Osteoblast (primary cell): ENCODE data around the gene PNKD. TPM values are rescaled to one million over a fixed set of nuclear protein-coding genes. Genes with fewer than 3 reads are reported as not detected.
"Not testable (repeated sequence)": the region's sequence is repeated elsewhere in the genome, so short reads cannot be mapped to it uniquely, and the experiment has no call there.

ENCODE experiments used
- DNase-seq: peaks from one replicate; pipeline ENCODE4 v3.0.0; 2011; ENCODE audit warnings: low spot score, mixed read lengths; ENCODE audit not compliant: insufficient read length; ENCODE audit errors: missing footprints
- H2AFZ ChIP-seq: 2 replicates; pipeline ENCODE4 v1.6.0; 2011; ENCODE audit warnings: mild to moderate bottlenecking, low read length
- H3K27ac ChIP-seq: 2 replicates; pipeline ENCODE4 v1.5.1; 2011; ENCODE audit warnings: mild to moderate bottlenecking, low read depth, low read length, moderate library complexity
- H3K27me3 ChIP-seq: 2 replicates; pipeline ENCODE4 v1.6.0; 2012; ENCODE audit warnings: mild to moderate bottlenecking, control low read depth, inconsistent platforms, low read length, moderate library complexity; ENCODE audit not compliant: insufficient read depth
- H3K36me3 ChIP-seq: 2 replicates; pipeline ENCODE4 v1.5.1; 2011; ENCODE audit warnings: mild to moderate bottlenecking, low read length, control low read depth, moderate library complexity; ENCODE audit not compliant: insufficient read depth
- H3K4me1 ChIP-seq: 2 replicates; pipeline ENCODE4 v1.5.1; 2011; ENCODE audit warnings: mild to moderate bottlenecking, low read length, control low read depth, moderate library complexity; ENCODE audit not compliant: insufficient read depth
- H3K4me2 ChIP-seq: 2 replicates; pipeline ENCODE4 v1.6.0; 2011; ENCODE audit warnings: mild to moderate bottlenecking, low read length; ENCODE audit not compliant: insufficient read depth
- H3K4me3 ChIP-seq: fragments of 200-600 bp; sonication (generic); 3 replicates; pipeline ENCODE4 v1.5.1; 2012; ENCODE audit warnings: mild to moderate bottlenecking, low read length, inconsistent platforms; ENCODE audit not compliant: insufficient read depth
- H3K79me2 ChIP-seq: 2 replicates; pipeline ENCODE4 v1.6.0; 2012; ENCODE audit warnings: mild to moderate bottlenecking, low read length, control low read depth, inconsistent platforms; ENCODE audit not compliant: insufficient read depth
- H3K9me3 ChIP-seq: 2 replicates; pipeline ENCODE4 v1.5.1; 2011; ENCODE audit warnings: low read depth, low read length, control low read depth
- H4K20me1 ChIP-seq: 2 replicates; pipeline ENCODE4 v1.6.0; 2012; ENCODE audit warnings: mild to moderate bottlenecking, low read length, control low read depth; ENCODE audit not compliant: insufficient read depth
- total RNA-seq: library from RNA; depleted of rRNA; stranded (reverse); fragments of >200 nt; gene quantifications from 2 replicates; pipeline ENCODE4 v1.2.3, GENCODE V29; 2012
- TF ChIP-seq, protein P1 (sequence below): IDR thresholded peaks from 2 replicates; pipeline ENCODE4 v1.5.1; 2011; ENCODE audit warnings: mild to moderate bottlenecking, low read depth, low read length, moderate library complexity; ENCODE audit errors: extremely low read depth

Gene PNKD
- total RNA-seq, 1 donor, result 23.2 TPM

DNA sequence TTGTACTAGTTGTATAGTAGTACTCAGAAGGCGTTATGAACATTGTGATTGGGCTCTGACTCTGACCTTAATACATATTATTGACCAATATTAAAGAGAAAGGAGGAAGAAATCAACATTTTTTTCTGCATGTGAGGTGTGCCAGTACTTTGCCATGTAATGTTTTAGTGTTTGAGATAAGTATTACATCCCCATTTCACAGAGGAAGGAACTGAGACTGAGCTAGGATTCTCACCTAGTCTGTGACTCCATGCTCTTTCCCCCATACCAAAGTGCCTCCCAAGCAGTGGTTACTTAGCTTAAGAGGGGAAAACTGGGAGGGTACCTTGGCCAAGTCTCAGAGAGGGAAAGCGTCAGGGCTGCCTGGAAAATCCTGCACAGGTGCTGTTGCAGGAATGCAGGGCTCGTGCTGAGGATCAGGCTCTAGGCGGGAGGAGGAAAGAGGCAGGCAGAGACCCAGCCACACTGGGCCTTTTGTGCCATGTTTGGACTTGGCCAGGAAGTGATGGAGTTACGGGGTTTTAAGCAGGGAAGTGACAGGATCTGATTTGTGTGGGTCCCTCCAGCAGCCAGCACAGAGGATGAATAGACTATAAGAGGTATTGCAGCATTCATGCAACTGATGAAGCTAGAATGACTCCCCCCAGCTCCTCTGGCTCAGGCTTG lies 1.7 kb downstream of the PNKD start:
- Histone ChIP-seq H3K4me2 (peak overlapping the region; percentile 99), H3K9me3 (no peaks in the 10 kb centered on the region), H3K4me1 (peaks cover 30% of the 10 kb centered on the region), H2AFZ (no peak overlapping the region), H3K79me2 (peaks cover 65% of the 10 kb centered on the region), H3K4me3 (peak overlapping the region; percentile 97), H3K27me3 (no peaks in the 10 kb centered on the region), H3K36me3 (peaks cover 47% of the 10 kb centered on the region), H4K20me1 (peaks cover 22% of the 10 kb centered on the region), H3K27ac (peak overlapping the region; percentile 69)
- TF ChIP-seq, protein P1, sequence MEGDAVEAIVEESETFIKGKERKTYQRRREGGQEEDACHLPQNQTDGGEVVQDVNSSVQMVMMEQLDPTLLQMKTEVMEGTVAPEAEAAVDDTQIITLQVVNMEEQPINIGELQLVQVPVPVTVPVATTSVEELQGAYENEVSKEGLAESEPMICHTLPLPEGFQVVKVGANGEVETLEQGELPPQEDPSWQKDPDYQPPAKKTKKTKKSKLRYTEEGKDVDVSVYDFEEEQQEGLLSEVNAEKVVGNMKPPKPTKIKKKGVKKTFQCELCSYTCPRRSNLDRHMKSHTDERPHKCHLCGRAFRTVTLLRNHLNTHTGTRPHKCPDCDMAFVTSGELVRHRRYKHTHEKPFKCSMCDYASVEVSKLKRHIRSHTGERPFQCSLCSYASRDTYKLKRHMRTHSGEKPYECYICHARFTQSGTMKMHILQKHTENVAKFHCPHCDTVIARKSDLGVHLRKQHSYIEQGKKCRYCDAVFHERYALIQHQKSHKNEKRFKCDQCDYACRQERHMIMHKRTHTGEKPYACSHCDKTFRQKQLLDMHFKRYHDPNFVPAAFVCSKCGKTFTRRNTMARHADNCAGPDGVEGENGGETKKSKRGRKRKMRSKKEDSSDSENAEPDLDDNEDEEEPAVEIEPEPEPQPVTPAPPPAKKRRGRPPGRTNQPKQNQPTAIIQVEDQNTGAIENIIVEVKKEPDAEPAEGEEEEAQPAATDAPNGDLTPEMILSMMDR, result no peak
- peak; percentile 87 for DNase-seq

DNA sequence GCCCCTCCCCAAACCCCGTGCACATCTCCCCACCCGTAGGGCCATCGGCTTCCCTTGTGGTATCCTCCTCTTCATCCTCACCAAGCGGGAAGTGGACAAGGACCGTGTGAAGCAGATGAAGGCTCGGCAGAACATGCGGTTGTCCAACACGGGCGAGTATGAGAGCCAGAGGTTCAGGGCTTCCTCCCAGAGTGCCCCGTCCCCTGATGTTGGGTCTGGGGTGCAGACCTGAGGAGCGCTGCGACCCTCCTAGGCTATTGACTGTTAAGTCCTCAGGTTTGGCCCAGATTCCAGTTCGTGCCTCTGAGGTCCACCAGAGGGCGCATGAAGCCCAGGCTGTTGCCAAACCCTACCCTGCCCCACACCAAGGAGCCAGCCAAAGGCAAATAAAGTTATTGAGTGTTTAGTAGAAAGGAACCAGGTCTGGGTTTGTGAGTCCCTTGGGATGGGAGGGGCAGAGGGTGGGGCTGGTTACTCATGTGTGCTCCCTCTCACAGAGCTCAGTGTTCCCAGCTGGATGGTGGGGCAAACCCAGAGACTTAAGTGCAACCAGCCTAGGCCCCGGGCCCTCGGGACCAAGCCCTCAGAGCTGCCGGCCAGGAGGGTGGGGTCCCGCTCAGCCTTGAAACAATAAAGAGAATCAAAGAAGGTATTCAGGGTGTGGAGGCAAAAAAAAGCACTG lies 2.4 kb downstream of the PNKD start:
- peaks cover 47% of the 10 kb centered on the region for H3K36me3 ChIP-seq
- TF ChIP-seq, protein P1, result peak; percentile 91
- no peaks in the 10 kb centered on the region for H3K27me3 ChIP-seq
- no peak overlapping the region for H2AFZ ChIP-seq
- H3K4me1 ChIP-seq, result peaks cover 30% of the 10 kb centered on the region
- H3K4me3 ChIP-seq, result no peak overlapping the region
- H3K79me2 ChIP-seq, result peaks cover 66% of the 10 kb centered on the region
- peak; percentile 96 for DNase-seq
- peaks cover 24% of the 10 kb centered on the region for H4K20me1 ChIP-seq
- peak overlapping the region; percentile 33 for H3K27ac ChIP-seq
- H3K4me2 ChIP-seq, result no peak overlapping the region
- no peaks in the 10 kb centered on the region for H3K9me3 ChIP-seq

DNA sequence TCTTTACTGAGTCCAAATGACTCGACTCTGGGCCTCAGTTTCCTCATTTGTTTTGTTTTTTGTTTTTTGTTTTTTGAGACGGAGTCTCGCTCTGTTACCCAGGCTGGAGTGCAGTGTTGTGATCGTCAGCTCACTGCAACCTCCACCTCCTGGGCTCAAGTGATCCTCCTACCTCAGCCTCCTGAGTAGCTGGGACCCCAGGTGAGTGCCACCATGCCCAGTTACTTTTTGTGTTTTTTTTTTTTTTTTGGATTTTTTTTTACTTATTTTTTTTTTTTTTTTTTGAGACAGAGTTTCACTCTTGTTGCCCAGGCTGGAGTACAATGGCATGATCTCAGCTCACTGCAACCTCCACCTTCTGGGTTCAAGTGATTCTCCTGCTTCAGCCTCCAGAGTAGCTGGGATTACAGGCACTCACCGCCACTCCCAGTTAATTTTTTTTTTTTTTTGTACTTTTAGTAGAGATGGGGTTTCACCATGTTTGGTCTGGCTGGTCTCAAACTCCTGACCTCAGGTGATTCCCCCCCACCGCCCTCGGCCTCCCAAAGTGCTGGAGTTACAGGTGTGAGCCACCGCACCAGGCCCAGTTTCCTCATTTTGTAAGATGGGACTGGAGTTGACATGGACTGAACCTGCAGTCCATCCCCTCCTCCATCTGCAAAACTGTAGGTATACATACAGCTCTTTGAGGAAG lies 3.0 kb downstream of the PNKD start:
- H4K20me1 ChIP-seq, result peaks cover 24% of the 10 kb centered on the region
- DNase-seq, H3K27me3 ChIP-seq, H3K4me3 ChIP-seq, H3K4me2 ChIP-seq, H2AFZ ChIP-seq, H3K9me3 ChIP-seq: not testable (repeated sequence)
- H3K79me2 ChIP-seq, result peaks cover 72% of the 10 kb centered on the region
- peaks cover 30% of the 10 kb centered on the region for H3K4me1 ChIP-seq
- H3K27ac ChIP-seq, result peak overlapping the region; percentile 20
- peaks cover 53% of the 10 kb centered on the region for H3K36me3 ChIP-seq

DNA sequence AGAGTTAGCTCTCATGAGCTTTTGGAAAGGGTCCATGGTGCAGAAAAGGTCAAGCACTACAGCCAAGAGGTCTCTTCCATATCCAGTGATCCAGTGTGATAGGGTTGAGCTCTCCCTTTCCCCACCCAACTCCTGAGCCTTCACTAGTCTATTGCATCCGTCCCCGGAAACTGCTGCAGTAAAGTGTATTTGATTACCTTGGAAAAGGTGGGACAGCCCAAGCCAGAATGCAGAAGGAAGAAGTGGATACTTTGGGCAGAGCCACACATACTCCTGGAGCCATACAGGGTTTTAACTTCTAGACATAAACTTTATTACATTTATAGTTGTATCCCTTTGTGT lies 3.6 kb downstream of the PNKD start:
- Histone ChIP-seq H3K4me3 (no peak overlapping the region), H3K27me3 (no peaks in the 10 kb centered on the region), H3K79me2 (peaks cover 76% of the 10 kb centered on the region), H3K9me3 (no peaks in the 10 kb centered on the region), H4K20me1 (peaks cover 24% of the 10 kb centered on the region), H3K4me2 (no peak overlapping the region), H3K36me3 (peaks cover 58% of the 10 kb centered on the region), H3K27ac (no peak overlapping the region), H3K4me1 (peaks cover 29% of the 10 kb centered on the region), H2AFZ (no peak overlapping the region)
- TF ChIP-seq, protein P1, result no peak
- DNase-seq, result peak; percentile 46
